ENCODE measurements around the gene ANXA10.

ANXA10 gene, protein sequence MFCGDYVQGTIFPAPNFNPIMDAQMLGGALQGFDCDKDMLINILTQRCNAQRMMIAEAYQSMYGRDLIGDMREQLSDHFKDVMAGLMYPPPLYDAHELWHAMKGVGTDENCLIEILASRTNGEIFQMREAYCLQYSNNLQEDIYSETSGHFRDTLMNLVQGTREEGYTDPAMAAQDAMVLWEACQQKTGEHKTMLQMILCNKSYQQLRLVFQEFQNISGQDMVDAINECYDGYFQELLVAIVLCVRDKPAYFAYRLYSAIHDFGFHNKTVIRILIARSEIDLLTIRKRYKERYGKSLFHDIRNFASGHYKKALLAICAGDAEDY

DNA sequence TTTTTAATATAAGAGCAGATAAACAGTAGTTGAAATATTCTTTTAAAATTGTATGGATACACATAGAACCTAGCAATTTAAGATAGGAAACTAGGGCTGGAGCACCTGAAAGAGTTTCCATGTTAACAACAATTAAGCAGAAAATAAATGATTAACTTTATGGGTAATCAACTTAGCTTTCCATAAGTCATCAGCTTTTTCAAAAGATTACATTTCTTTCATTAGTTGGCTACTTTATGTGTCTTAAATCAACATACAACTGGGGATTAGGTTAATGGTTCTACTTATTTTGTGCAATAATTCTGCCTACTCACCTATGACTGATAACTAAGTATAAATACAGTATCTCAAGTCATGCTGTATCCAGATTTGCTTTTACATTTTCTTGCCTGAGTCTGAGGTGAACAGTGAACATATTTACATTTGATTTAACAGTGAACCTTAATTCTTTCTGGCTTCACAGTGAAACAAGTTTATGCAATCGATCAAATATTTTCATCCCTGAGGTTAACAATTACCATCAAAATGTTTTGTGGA, at the start of gene ANXA10:
TSS of gene ANXA10 (plus strand) at position 362 of the 537 bp plus-strand sequence. CDS start at position 526, 164 bp downstream.
- ChIA-PET CTCF (no interaction called here), POLR2A (no interaction called here)
- no peak for DNase-seq (ENCODE audit: extremely low spot score)
- TF ChIP-seq HDGF (IDR thresholded peaks at IDR 0.05; ENCODE audit: borderline replicate concordance) = no peak
- no peak for TF ChIP-seq SUZ12 (IDR thresholded peaks at IDR 0.05)
- TF ChIP-seq ZNF384 (IDR thresholded peaks at IDR 0.05) = no peak
- TF ChIP-seq PKNOX1 (IDR thresholded peaks at IDR 0.05) = no peak
- no peak for TF ChIP-seq NFRKB (IDR thresholded peaks at IDR 0.05)
- no peak for TF ChIP-seq SP1 (IDR thresholded peaks at IDR 0.05)
- TF ChIP-seq ARNT (IDR thresholded peaks at IDR 0.05) = no peak

- TF ChIP-seq ARNT (IDR thresholded peaks at IDR 0.05) (no peak), TARDBP (IDR thresholded peaks at IDR 0.05) (no peak), ELF4 (IDR thresholded peaks at IDR 0.05) (no peak), FOXK2 (IDR thresholded peaks at IDR 0.05) (no peak), FOXM1 (IDR thresholded peaks at IDR 0.05; ENCODE audit: borderline replicate concordance) (no peak), LEF1 (IDR thresholded peaks at IDR 0.05; ENCODE audit: borderline replicate concordance) (no peak), PKNOX1 (IDR thresholded peaks at IDR 0.05) (no peak), BHLHE40 (IDR thresholded peaks at IDR 0.05; ENCODE audit: borderline replicate concordance) (no peak), CTBP1 (IDR thresholded peaks at IDR 0.05; ENCODE audit: borderline replicate concordance) (no peak), FOXA1 (IDR thresholded peaks at IDR 0.05) (no peak), SUZ12 (IDR thresholded peaks at IDR 0.05) (no peak), ZNF384 (IDR thresholded peaks at IDR 0.05) (no peak), SP1 (IDR thresholded peaks at IDR 0.05) (no peak), NFRKB (IDR thresholded peaks at IDR 0.05) (no peak), HDGF (IDR thresholded peaks at IDR 0.05; ENCODE audit: borderline replicate concordance) (no peak), L3MBTL2 (conservative IDR thresholded peaks at IDR 0.05) (no peak)
- no peak for DNase-seq (ENCODE audit: extremely low spot score)
- CTCF ChIA-PET = no interaction called here
- POLR2A ChIA-PET = no interaction called here
Observed at GRCh38 chr4:168045354-168045753, 47.0 kb upstream of the ANXA10 start.

GRCh38 chr4:168050002-168050401, 42.3 kb upstream of the ANXA10 start:
- POLR2A ChIA-PET = no interaction called here
- no peak for DNase-seq (ENCODE audit: extremely low spot score)
- CTCF ChIA-PET = no interaction called here
- TF ChIP-seq CTBP1 (IDR thresholded peaks at IDR 0.05; ENCODE audit: borderline replicate concordance) (no peak), ARNT (IDR thresholded peaks at IDR 0.05) (no peak), ZNF384 (IDR thresholded peaks at IDR 0.05) (no peak), FOXA1 (IDR thresholded peaks at IDR 0.05) (no peak), FOXK2 (IDR thresholded peaks at IDR 0.05) (no peak), SUZ12 (IDR thresholded peaks at IDR 0.05) (no peak), ELF4 (IDR thresholded peaks at IDR 0.05) (no peak), BHLHE40 (IDR thresholded peaks at IDR 0.05; ENCODE audit: borderline replicate concordance) (no peak), SP1 (IDR thresholded peaks at IDR 0.05) (no peak), TARDBP (IDR thresholded peaks at IDR 0.05) (no peak), LEF1 (IDR thresholded peaks at IDR 0.05; ENCODE audit: borderline replicate concordance) (no peak), PKNOX1 (IDR thresholded peaks at IDR 0.05) (no peak), L3MBTL2 (conservative IDR thresholded peaks at IDR 0.05) (no peak), NFRKB (IDR thresholded peaks at IDR 0.05) (no peak), FOXM1 (IDR thresholded peaks at IDR 0.05; ENCODE audit: borderline replicate concordance) (no peak), HDGF (IDR thresholded peaks at IDR 0.05; ENCODE audit: borderline replicate concordance) (no peak)

- no peak for DNase-seq (ENCODE audit: extremely low spot score)
- CTCF ChIA-PET = no interaction called here
- POLR2A ChIA-PET = no interaction called here
- no peak for TF ChIP-seq TARDBP (IDR thresholded peaks at IDR 0.05)
- TF ChIP-seq FOXK2 (IDR thresholded peaks at IDR 0.05) = no peak
- no peak for TF ChIP-seq ELF4 (IDR thresholded peaks at IDR 0.05)
- TF ChIP-seq HDGF (IDR thresholded peaks at IDR 0.05; ENCODE audit: borderline replicate concordance) = no peak
- TF ChIP-seq CTBP1 (IDR thresholded peaks at IDR 0.05; ENCODE audit: borderline replicate concordance) = no peak
- TF ChIP-seq L3MBTL2 (conservative IDR thresholded peaks at IDR 0.05) = no peak
- TF ChIP-seq FOXA1 (IDR thresholded peaks at IDR 0.05) = no peak
- TF ChIP-seq NFRKB (IDR thresholded peaks at IDR 0.05) = no peak
- no peak for TF ChIP-seq SUZ12 (IDR thresholded peaks at IDR 0.05)
- TF ChIP-seq LEF1 (IDR thresholded peaks at IDR 0.05; ENCODE audit: borderline replicate concordance) = no peak
- no peak for TF ChIP-seq ZNF384 (IDR thresholded peaks at IDR 0.05)
- TF ChIP-seq BHLHE40 (IDR thresholded peaks at IDR 0.05; ENCODE audit: borderline replicate concordance) = no peak
- TF ChIP-seq ARNT (IDR thresholded peaks at IDR 0.05) = no peak
- TF ChIP-seq SP1 (IDR thresholded peaks at IDR 0.05) = no peak
- TF ChIP-seq FOXM1 (IDR thresholded peaks at IDR 0.05; ENCODE audit: borderline replicate concordance) = no peak
- TF ChIP-seq PKNOX1 (IDR thresholded peaks at IDR 0.05) = no peak
Observed at GRCh38 chr4:168051526-168051925, 40.8 kb upstream of the ANXA10 start.

- no peak for TF ChIP-seq PKNOX1 (IDR thresholded peaks at IDR 0.05)
- TF ChIP-seq ELF4 (IDR thresholded peaks at IDR 0.05) = no peak
- TF ChIP-seq HDGF (IDR thresholded peaks at IDR 0.05; ENCODE audit: borderline replicate concordance) = no peak
- no peak for DNase-seq (ENCODE audit: extremely low spot score)
- CTCF ChIA-PET = no interaction called here
- POLR2A ChIA-PET = no interaction called here
Observed at GRCh38 chr4:168057412-168057811, 34.9 kb upstream of the ANXA10 start.
